NCI-H2227 treated with DMSO at 0.1 percent for 48 hours (cell line): ENCODE results near the gene TTLL5.

Experiments
- DNase-seq: peaks from one replicate; lab custom pipeline; 2025; lab: John Stamatoyannopoulos, UW

Gene TTLL5

GRCh38 chr14:75660630-75661498, at the start of gene TTLL5, which contains the start of gene ERG28:
Gene TTLL5 (plus strand): TSS chr14:75661246. CDS start chr14:75663150, 1,904 bp downstream.
Gene ERG28 (minus strand): TSS chr14:75660876. CDS start chr14:75657502, 3,374 bp downstream.
- peak; percentile 99 for DNase-seq

- DNase-seq, result no peak
Measured at GRCh38 chr14:75612157-75612556, 48.9 kb upstream of the TTLL5 start.

- no peak for DNase-seq
Measured at GRCh38 chr14:75614179-75614578, 46.9 kb upstream of the TTLL5 start.

GRCh38 chr14:75615200-75615599, 45.8 kb upstream of the TTLL5 start:
- DNase-seq, result no peak

- no peak for DNase-seq
Measured at GRCh38 chr14:75619548-75619947, 41.5 kb upstream of the TTLL5 start.

- DNase-seq, result no peak
Measured at GRCh38 chr14:75625034-75625433, 36.0 kb upstream of the TTLL5 start.

GRCh38 chr14:75626396-75626795, 34.6 kb upstream of the TTLL5 start:
- no peak for DNase-seq

- DNase-seq, result no peak
Measured at GRCh38 chr14:75626863-75627262, 34.2 kb upstream of the TTLL5 start.

- DNase-seq, result no peak
Measured at GRCh38 chr14:75627406-75627805, 33.6 kb upstream of the TTLL5 start.

- DNase-seq, result peak; percentile 63
Measured at GRCh38 chr14:75628816-75629215, 32.2 kb upstream of the TTLL5 start.

GRCh38 chr14:75630695-75631452, 30.2 kb upstream of the TTLL5 start:
- no peak for DNase-seq

GRCh38 chr14:75631453-75631831, 29.6 kb upstream of the TTLL5 start:
- DNase-seq, result no peak

- no peak for DNase-seq
Measured at GRCh38 chr14:75634848-75635247, 26.2 kb upstream of the TTLL5 start.

- peak; percentile 7 for DNase-seq
Measured at GRCh38 chr14:75636100-75636692, 24.9 kb upstream of the TTLL5 start.

- DNase-seq, result no peak
Measured at GRCh38 chr14:75640876-75641275, 20.2 kb upstream of the TTLL5 start.

- no peak for DNase-seq
Measured at GRCh38 chr14:75643985-75644384, 17.1 kb upstream of the TTLL5 start.

- DNase-seq, result no peak
Measured at GRCh38 chr14:75645056-75645455, 16.0 kb upstream of the TTLL5 start.

GRCh38 chr14:75646762-75647161, 14.3 kb upstream of the TTLL5 start:
- no peak for DNase-seq

GRCh38 chr14:75647640-75648039, 13.4 kb upstream of the TTLL5 start:
- DNase-seq, result no peak

GRCh38 chr14:75648066-75648838, 12.8 kb upstream of the TTLL5 start:
- DNase-seq, result no peak

- no peak for DNase-seq
Measured at GRCh38 chr14:75649337-75649736, 11.7 kb upstream of the TTLL5 start.

GRCh38 chr14:75649773-75650172, 11.3 kb upstream of the TTLL5 start:
- DNase-seq, result no peak
